ENCODE results near the gene PATE3. TPM values are rescaled to one million over a fixed set of nuclear protein-coding genes. Genes with fewer than 3 reads are reported as not detected.

Gene PATE3, protein sequence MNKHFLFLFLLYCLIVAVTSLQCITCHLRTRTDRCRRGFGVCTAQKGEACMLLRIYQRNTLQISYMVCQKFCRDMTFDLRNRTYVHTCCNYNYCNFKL
- total RNA-seq (not detected), polyA plus RNA-seq (ENCODE audit: insufficient read depth in 1 of 8, insufficient read length in 8 of 8, low replicate concordance in 1 of 8) (not detected)
- long read RNA-seq, donor 1, result 0 reads
- long read RNA-seq, donor 2, result 0 reads
- long read RNA-seq, donor 3, result 0 reads
- long read RNA-seq, donor 4, result 0 reads
- long read RNA-seq, donor 5, result 0 reads
- long read RNA-seq, donor 6, result 0 reads
- long read RNA-seq, donor 7, result 0 reads
- long read RNA-seq, donor 8, result 0 reads
- long read RNA-seq, donor 9, result 0 reads
- long read RNA-seq, donor 10, result 0 reads
- long read RNA-seq, donor 11, result 0 reads

DNA sequence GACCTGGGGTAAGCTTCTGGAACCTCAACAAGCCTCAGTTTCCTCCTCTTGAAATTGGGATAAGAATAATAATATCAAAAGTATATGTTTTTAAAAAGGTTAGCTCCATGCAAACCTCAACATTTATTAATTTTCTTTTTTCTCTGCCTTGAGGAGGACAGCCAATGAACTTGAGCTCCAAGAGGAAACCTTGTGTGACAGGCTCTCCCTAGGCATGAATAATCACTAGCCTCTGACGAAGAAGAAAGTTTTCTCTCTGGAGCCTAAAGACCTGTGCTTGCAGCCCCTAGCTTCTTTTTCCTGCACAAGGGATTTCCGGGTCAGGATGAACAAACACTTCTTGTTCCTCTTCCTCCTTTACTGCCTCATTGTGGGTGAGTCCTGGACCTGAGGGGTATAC is at the start of gene PATE3:
Gene PATE3 (plus strand): TSS at position 301 of the 400 bp plus-strand sequence. CDS start 25 bp downstream, at position 326.
- H3K36me3 ChIP-seq (ENCODE audit: control insufficient read depth, insufficient read depth, low read length), result no peaks in the 10 kb centered on the region
- WGBS (ENCODE audit: insufficient coverage), result 50% methylated on average over 1 of the region's 2 CpGs
- no peak within 1 kb of the TSS for H3K27ac ChIP-seq (ENCODE audit: low read length)
- no peaks in the 10 kb centered on the region for H3K27me3 ChIP-seq (ENCODE audit: control insufficient read depth, insufficient read depth, low read length)
- H3K4me1 ChIP-seq (ENCODE audit: control insufficient read depth, insufficient read depth, low read length), result no peaks in the 10 kb centered on the region
- no peak within 1 kb of the TSS for H3K4me3 ChIP-seq (ENCODE audit: low read length)
- no peak for DNase-seq
- no peaks in the 10 kb centered on the region for H3K9me3 ChIP-seq (replicated peaks; ENCODE audit: control insufficient read depth, low read depth, low read length)

DNA sequence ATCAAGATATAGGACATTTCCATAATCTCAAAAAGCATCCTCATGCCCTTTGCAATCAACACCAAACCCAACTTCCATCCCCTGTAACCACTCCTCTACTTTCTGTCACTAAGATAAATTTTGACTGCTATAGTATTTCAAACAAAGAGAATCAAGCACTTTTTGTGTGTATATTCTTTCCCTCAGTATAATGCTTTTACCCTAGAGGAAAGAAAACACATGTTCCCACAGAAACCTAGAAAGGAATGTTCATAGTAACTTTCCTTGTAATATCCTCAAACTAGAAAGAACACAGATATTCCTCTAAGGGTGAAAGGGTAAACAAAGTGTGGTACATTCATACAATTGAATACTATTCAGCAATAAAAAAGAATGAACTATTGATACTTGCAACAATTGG is 47.3 kb upstream of the PATE3 start:
- no peak for DNase-seq
- Histone ChIP-seq H3K9me3 (replicated peaks; ENCODE audit: control insufficient read depth, low read depth, low read length) (no peaks in the 10 kb centered on the region), H3K4me1 (ENCODE audit: control insufficient read depth, insufficient read depth, low read length) (no peaks in the 10 kb centered on the region), H3K27me3 (ENCODE audit: control insufficient read depth, insufficient read depth, low read length) (no peaks in the 10 kb centered on the region), H3K27ac (ENCODE audit: low read length) (no peak overlapping the region), H3K36me3 (ENCODE audit: control insufficient read depth, insufficient read depth, low read length) (no peaks in the 10 kb centered on the region), H3K4me3 (ENCODE audit: low read length) (no peak overlapping the region)

DNA sequence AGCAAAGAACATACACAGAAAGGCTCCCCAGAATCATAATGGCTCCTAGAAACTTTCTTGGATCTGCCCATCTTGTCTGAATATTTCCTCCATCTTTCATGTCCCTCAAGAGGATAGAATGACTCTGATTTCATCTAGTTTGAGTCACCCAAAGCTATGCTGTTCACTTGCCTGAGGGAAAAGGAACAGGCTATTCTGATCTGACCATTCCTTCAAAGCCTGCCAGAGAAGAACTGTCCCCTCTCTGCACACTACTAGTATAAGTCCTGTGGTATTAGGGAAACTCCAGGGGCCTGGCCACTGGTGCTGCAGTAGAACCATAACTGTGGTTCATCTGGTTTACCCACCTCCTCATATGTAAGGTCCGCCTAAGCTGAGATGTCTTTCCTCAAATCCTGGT is 44.2 kb upstream of the PATE3 start:
- H3K4me3 ChIP-seq (ENCODE audit: low read length), result no peak overlapping the region
- no peaks in the 10 kb centered on the region for H3K27me3 ChIP-seq (ENCODE audit: control insufficient read depth, insufficient read depth, low read length)
- DNase-seq, result no peak
- no peaks in the 10 kb centered on the region for H3K9me3 ChIP-seq (replicated peaks; ENCODE audit: control insufficient read depth, low read depth, low read length)
- no peaks in the 10 kb centered on the region for H3K36me3 ChIP-seq (ENCODE audit: control insufficient read depth, insufficient read depth, low read length)
- H3K27ac ChIP-seq (ENCODE audit: low read length), result no peak overlapping the region
- H3K4me1 ChIP-seq (ENCODE audit: control insufficient read depth, insufficient read depth, low read length), result no peaks in the 10 kb centered on the region
- WGBS (ENCODE audit: insufficient coverage), result no CpG with 5 or more reads among the region's 1 CpG

DNA sequence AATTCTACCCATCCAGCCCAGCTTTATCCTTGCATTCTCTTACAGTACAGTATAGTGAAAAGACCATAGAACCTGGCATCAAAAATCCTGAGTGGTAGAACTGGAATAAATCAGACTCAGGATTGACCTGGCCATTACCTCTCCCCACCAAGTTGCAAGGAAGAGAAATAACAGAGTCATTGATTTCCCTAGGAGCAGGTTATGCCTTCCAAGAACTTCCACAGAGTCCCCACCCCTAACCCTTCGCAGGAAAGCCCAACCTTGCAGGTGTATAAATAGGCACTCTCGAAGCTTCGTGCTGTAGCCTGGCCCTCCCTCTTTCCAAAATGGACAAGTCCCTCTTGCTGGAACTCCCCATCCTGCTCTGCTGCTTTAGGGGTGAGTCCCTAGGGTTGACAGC is 41.9 kb upstream of the PATE3 start, which contains the start of gene PATE1:
Gene PATE1 (plus strand): TSS at position 301 of the 400 bp plus-strand sequence. CDS start 26 bp downstream, at position 327.
- no peaks in the 10 kb centered on the region for H3K36me3 ChIP-seq (ENCODE audit: control insufficient read depth, insufficient read depth, low read length)
- DNase-seq, result no peak
- no CpG with 5 or more reads among the region's 3 CpGs for WGBS (ENCODE audit: insufficient coverage)

DNA sequence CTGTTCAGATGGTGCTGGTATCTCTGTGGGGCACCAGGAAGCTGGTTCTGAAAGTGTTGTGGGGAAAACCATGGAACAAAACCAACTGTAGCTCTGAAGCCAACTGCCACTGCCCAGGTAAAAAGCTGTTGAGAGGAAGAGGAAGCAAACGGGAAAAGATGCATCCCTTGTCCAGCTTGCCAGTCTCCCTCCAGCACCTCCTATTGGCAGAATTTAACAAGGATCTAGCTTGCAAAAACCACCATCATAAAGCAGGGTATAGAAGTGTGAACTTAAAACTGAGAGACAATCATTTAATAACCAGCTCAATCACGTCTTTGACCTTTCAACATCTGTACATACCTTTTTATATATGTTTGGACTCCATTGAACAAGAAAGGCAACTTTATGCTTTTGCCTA is 37.3 kb upstream of the PATE3 start:
- DNase-seq, result no peak
- no CpG with 5 or more reads among the region's 2 CpGs for WGBS (ENCODE audit: insufficient coverage)
- Histone ChIP-seq H3K9me3 (replicated peaks; ENCODE audit: control insufficient read depth, low read depth, low read length) (no peaks in the 10 kb centered on the region), H3K4me3 (ENCODE audit: low read length) (no peak overlapping the region), H3K27ac (ENCODE audit: low read length) (no peak overlapping the region), H3K4me1 (ENCODE audit: control insufficient read depth, insufficient read depth, low read length) (no peaks in the 10 kb centered on the region), H3K36me3 (ENCODE audit: control insufficient read depth, insufficient read depth, low read length) (no peaks in the 10 kb centered on the region), H3K27me3 (ENCODE audit: control insufficient read depth, insufficient read depth, low read length) (no peaks in the 10 kb centered on the region)

More for the DNA sequence above, 41.9 kb upstream of the PATE3 start, which contains the start of gene PATE1:
- no peaks in the 10 kb centered on the region for H3K27me3 ChIP-seq (ENCODE audit: control insufficient read depth, insufficient read depth, low read length)
- H3K4me1 ChIP-seq (ENCODE audit: control insufficient read depth, insufficient read depth, low read length), result no peaks in the 10 kb centered on the region
- no peak within 1 kb of the TSS for H3K27ac ChIP-seq (ENCODE audit: low read length)
- H3K4me3 ChIP-seq (ENCODE audit: low read length), result no peak within 1 kb of the TSS
- H3K9me3 ChIP-seq (replicated peaks; ENCODE audit: control insufficient read depth, low read depth, low read length), result no peaks in the 10 kb centered on the region

DNA sequence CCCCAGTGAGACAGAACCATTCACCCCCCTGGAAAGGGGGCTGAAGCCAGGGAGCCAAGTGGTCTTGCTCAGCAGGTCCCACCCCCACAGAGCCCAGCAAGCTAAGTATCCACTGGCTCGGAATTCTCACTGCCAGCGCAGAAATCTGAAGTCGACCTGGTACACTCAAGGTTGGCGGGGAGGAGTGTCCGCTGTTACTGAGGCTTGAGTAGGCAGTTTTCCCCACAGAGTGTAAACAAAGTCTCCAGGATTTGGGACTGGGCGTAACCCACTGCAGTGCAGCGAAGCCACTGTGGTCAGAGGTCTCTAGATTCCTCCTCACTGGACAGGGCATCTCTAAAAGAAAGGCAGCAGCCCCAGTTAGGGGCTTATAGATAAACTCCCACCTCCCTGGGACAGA is 31.9 kb upstream of the PATE3 start:
- Histone ChIP-seq H3K27me3 (ENCODE audit: control insufficient read depth, insufficient read depth, low read length) (no peaks in the 10 kb centered on the region), H3K9me3 (replicated peaks; ENCODE audit: control insufficient read depth, low read depth, low read length) (no peaks in the 10 kb centered on the region), H3K4me3 (ENCODE audit: low read length) (no peak overlapping the region), H3K4me1 (ENCODE audit: control insufficient read depth, insufficient read depth, low read length) (no peaks in the 10 kb centered on the region), H3K27ac (ENCODE audit: low read length) (no peak overlapping the region), H3K36me3 (ENCODE audit: control insufficient read depth, insufficient read depth, low read length) (no peaks in the 10 kb centered on the region)
- WGBS (ENCODE audit: insufficient coverage), result no CpG with 5 or more reads among the region's 7 CpGs
- DNase-seq, result no peak

DNA sequence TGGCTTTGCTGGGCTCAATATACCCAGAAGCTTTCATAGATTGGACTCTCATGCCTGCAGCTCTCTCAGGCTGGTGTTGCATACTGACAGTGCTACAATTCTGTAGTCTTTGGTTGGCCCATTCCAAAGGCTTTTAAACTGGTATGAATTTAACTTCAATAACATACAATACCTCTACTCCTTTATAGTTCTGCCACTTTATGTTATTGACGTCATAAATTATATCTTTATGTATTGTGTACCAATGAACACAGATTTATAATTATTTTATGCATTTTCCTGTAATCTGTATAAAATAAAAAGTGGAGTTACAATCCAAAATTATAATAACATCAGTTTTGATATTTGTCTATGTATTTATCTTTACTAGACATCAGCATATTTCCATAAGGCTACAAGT is 25.5 kb upstream of the PATE3 start:
- Histone ChIP-seq H3K4me3 (ENCODE audit: low read length) (no peak overlapping the region), H3K4me1 (ENCODE audit: control insufficient read depth, insufficient read depth, low read length) (no peaks in the 10 kb centered on the region), H3K36me3 (ENCODE audit: control insufficient read depth, insufficient read depth, low read length) (no peaks in the 10 kb centered on the region), H3K27me3 (ENCODE audit: control insufficient read depth, insufficient read depth, low read length) (no peaks in the 10 kb centered on the region), H3K27ac (ENCODE audit: low read length) (no peak overlapping the region), H3K9me3 (replicated peaks; ENCODE audit: control insufficient read depth, low read depth, low read length) (no peaks in the 10 kb centered on the region)
- WGBS (ENCODE audit: insufficient coverage), result no CpG with 5 or more reads among the region's 1 CpG
- DNase-seq, result no peak

DNA sequence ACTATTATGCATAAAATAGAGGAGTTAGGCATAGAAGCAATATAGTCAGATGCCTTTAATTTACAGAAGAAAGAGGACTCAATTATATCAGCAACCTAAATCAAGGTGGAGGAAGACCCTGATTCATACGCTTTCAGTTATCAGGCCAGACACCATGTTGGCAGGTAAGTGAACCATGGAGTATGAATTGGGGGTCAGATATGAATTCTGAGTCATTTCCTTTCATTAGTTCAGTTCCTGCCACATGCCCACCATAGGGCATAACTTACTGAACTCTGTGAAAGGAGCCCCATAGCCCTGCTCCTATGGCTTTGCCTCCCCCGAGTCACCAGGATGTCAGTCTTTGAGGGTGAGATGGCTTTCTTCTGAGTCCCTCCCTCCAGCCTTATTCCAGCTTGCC is 24.4 kb upstream of the PATE3 start:
- DNase-seq, result no peak
- no peaks in the 10 kb centered on the region for H3K4me1 ChIP-seq (ENCODE audit: control insufficient read depth, insufficient read depth, low read length)
- no peak overlapping the region for H3K4me3 ChIP-seq (ENCODE audit: low read length)
- no CpG with 5 or more reads among the region's 2 CpGs for WGBS (ENCODE audit: insufficient coverage)
- no peaks in the 10 kb centered on the region for H3K27me3 ChIP-seq (ENCODE audit: control insufficient read depth, insufficient read depth, low read length)
- no peaks in the 10 kb centered on the region for H3K36me3 ChIP-seq (ENCODE audit: control insufficient read depth, insufficient read depth, low read length)
- H3K9me3 ChIP-seq (replicated peaks; ENCODE audit: control insufficient read depth, low read depth, low read length), result no peaks in the 10 kb centered on the region
- H3K27ac ChIP-seq (ENCODE audit: low read length), result no peak overlapping the region

DNA sequence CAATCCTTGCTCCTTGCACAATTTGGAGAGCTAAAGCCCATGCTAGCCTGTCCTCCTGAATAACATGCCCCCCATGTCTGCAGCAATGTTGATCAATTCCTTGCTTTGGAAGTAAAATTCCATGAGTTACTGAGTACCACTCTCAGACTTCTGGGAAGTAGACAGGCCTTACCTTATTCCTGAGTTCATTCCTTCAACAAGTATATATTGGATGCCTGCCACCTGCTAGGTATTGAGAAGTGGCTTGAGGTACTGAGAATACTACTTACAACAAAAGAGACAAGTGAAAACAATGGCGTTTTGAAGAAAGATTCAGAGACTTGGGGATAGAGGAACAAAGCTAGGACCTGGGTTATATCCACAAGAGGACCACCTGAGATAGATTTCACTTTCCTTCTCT is 21.7 kb upstream of the PATE3 start:
- Histone ChIP-seq H3K4me3 (ENCODE audit: low read length) (no peak overlapping the region), H3K27ac (ENCODE audit: low read length) (no peak overlapping the region), H3K27me3 (ENCODE audit: control insufficient read depth, insufficient read depth, low read length) (peaks cover 5% of the 10 kb centered on the region)

DNA sequence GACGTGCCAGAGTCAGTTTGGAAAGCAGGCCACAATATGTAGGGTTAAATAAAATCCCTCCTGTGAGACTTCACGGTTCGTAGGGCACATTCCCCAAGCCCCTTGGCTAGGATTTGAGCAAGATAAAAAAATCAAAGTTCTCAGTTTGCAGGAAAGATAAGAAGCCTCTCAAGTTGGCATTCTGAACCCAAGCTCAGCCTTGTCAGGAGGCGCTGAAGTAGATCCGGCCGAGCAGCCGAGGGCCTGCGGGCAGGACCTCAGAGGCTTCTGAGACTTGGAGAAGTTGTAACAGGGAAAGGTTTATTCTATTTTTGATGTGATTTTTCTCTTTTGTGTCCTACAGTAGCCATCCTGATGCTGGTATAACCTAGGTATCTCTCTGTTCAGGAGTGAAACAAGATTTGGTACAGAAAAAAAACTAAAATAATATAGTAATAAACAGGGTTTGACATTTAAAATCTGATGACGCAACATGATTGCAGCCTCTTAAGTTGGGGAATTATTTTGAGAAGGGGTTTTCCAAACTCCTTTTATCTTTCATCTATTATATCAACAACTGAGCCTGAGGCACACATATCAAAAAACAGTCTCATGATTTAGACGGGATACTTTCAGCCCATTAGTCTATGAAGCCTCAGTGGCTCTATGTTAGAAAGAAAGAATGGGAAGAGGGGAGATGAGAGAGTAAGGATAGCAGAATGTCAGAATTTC is 19.4 kb upstream of the PATE3 start:
- Histone ChIP-seq H3K36me3 (ENCODE audit: control insufficient read depth, insufficient read depth, low read length) (no peaks in the 10 kb centered on the region), H3K27ac (ENCODE audit: low read length) (no peak overlapping the region), H3K27me3 (ENCODE audit: control insufficient read depth, insufficient read depth, low read length) (peaks cover 5% of the 10 kb centered on the region), H3K9me3 (replicated peaks; ENCODE audit: control insufficient read depth, low read depth, low read length) (no peaks in the 10 kb centered on the region), H3K4me3 (ENCODE audit: low read length) (no peak overlapping the region), H3K4me1 (ENCODE audit: control insufficient read depth, insufficient read depth, low read length) (no peaks in the 10 kb centered on the region)
- 13% methylated on average over 6 of the region's 10 CpGs for WGBS (ENCODE audit: insufficient coverage)
- no peak for DNase-seq

More for the DNA sequence above, 21.7 kb upstream of the PATE3 start:
- H3K9me3 ChIP-seq (replicated peaks; ENCODE audit: control insufficient read depth, low read depth, low read length), result no peaks in the 10 kb centered on the region
- WGBS (ENCODE audit: insufficient coverage), result no CpG with 5 or more reads among the region's 1 CpG
- no peaks in the 10 kb centered on the region for H3K36me3 ChIP-seq (ENCODE audit: control insufficient read depth, insufficient read depth, low read length)
- DNase-seq, result no peak
- H3K4me1 ChIP-seq (ENCODE audit: control insufficient read depth, insufficient read depth, low read length), result no peaks in the 10 kb centered on the region

Measured in muscle of leg (tissue), 16 donors.